GM18511 (cell line): ENCODE measurements around the gene KCNK15.
"Not testable (repeated sequence)": the region's sequence is repeated elsewhere in the genome, so short reads cannot be mapped to it uniquely, and the experiment has no call there.

Experiments
- ATAC-seq: cut with Tn5 transposase; IDR thresholded peaks from one replicate; pipeline ENCODE4 v1.9.1; 2021; ENCODE audit warnings: mild to moderate bottlenecking, moderate library complexity; ENCODE audit not compliant: unreplicated experiment

KCNK15 gene

DNA sequence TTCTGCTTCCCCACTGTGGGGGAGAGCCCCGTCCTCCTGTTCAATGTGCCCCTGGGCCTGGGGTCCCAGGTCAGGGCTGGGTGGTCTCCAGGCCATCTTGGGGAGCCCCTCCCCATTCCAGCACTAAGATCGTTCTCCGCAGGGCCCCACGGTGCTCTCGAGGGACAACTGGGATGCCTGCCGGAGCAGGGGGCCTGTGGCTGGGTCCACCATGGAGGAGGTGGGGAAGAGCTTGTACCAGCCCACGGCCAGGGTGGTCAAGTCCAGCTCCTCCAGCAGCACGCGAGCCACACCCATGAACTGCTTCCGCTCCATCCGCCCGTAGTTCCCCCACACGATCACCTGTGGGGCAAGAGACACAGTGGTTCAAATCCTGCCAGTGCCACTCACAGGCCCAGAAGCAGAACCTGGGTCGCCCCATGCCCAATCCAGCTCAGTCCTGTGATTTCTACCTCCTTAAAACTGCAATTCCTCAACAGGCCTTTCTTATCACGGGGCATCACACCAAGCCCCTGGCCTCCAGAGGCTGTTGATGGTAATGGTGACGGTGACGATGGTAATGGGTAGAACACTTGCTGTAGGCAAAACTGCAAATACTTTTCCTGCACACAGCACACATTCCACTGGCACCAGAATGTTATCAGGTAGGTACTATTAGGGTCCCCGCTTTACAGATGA lies 10.5 kb downstream of the KCNK15 start:
- ATAC-seq: no peak

DNA sequence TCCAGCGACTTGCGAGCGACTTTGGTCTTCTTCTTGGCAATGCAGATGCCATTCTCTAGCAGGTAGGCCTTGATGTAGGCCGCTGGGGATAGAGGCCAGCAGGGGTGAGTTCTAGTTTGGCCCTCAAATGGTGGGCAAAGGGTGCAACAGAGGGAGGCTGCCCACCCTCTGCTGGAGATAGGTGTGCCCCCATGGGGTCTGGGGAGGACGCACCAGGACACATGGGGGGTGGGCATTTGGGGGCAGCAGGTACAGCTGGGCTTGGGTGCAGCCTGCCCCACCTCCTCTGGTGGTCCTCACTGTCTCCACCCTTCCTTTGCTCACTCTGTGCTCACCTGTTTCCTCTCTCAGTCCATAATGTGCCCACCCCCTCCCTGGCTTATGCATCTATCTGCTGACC lies 11.3 kb downstream of the KCNK15 start:
- no peak for ATAC-seq

DNA sequence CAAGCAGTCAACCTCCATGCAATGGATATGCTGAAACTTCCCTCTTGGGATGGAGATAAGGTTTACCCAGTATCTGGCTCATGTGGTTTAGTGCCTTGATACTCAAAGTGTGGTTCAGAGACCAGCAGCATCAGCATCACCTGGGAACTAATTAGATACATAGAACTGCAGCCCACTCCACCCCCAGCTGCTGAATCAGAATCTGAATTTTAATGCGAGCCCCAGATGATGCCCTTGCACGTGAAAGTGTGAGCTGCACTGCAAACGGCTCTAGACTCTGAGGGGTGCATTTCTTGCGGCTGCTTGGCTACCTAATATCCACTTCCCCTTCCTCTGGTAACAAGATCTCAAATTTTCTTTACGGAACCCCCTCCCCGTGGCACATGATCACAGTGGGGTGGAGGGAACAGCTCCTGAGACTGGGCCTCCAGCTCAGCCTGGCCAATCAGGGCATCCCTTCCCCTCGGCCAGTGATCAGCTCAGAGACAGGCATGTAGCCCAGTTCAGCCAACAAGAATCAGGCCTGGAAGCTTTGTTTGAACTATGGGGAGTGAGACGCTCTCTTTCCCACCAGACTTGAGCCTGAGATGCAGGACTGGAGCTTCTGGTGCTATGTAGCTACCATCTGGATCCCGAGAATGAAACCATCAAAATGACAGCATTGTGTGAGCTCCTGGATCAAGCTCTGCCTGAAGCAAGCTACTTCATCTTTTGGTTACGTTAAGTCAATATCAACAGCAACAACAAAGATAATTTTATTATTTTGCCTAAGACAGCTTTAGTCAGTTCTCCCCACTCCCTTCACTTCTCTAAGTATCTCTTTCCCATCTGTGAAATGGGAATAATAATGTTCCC lies 12.8 kb downstream of the KCNK15 start:
- no peak for ATAC-seq

DNA sequence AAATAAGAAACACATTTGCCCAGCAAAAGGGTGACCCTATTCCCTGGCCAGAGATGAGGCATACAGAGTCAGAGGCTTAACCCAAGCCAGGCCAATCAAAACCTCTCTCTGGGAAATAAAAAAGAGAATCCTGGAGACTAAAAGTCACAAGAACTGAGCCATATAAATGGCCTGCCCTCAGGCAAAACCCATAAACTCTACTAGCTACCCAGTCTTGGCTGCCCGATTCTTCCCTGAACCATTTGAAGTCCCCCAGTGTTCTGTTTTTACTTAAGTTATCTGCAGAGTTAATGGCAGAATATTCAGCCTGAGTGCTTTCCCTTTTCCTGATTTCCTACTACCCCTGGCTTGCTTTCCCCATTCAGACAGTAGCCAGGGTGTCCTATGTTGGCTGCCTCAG lies 13.9 kb downstream of the KCNK15 start:
- no peak for ATAC-seq

DNA sequence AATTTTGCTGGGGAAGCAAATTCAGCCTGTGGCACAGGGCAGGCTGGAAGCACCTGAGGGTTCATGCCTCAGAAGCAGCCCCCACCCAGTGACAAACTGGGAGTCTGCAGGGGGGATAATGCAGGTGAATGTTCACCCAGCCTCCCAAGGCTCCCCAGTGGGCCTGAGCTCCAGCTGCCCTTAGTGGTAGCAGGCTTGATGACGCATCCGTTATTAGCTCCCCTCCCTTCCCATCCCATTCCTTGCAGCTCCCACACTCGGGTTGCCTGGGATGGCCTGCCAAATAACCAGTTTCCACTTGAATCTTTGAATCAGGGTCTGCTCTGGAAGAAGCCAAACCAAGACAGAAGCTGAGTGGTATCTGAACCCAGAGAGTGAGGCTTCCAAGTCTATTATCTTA lies 15.8 kb downstream of the KCNK15 start:
- no peak for ATAC-seq

GRCh38 chr20:44762466-44763140 lies 16.9 kb downstream of the KCNK15 start:
- ATAC-seq: no peak

GRCh38 chr20:44763798-44764197 lies 18.1 kb downstream of the KCNK15 start:
- not testable (repeated sequence) for ATAC-seq

GRCh38 chr20:44765091-44765490 lies 19.4 kb downstream of the KCNK15 start:
- no peak for ATAC-seq

DNA sequence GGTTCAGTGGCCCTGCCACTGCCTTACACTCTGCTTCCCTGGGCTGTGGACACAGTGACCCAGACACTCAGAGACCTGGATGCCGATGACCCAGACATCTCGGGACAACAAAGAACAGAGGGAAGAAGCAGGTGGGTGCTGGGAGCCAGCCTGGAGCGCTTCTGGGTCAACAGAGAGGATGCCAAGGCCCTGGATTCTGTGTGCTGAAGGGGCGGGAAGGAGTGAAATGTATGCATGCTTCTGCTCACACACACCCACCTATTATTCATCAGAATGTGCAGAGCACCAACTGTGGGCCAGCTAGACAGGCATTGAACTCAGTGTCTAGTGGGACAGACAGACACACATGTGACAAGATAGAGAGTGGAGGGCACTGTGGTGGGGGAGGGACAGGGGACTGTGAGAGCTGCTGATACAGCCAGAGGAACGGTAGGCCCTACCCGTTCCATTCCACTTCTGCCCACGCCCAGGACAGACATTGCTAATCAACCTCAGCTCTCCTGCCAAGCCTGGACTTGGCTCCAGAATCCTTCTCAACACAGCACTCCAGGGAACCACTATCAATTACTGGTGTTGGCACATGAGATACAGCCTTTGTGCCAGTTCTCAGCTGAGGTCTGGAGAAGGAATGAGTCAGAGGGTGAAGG lies 20.2 kb downstream of the KCNK15 start:
- no peak for ATAC-seq

DNA sequence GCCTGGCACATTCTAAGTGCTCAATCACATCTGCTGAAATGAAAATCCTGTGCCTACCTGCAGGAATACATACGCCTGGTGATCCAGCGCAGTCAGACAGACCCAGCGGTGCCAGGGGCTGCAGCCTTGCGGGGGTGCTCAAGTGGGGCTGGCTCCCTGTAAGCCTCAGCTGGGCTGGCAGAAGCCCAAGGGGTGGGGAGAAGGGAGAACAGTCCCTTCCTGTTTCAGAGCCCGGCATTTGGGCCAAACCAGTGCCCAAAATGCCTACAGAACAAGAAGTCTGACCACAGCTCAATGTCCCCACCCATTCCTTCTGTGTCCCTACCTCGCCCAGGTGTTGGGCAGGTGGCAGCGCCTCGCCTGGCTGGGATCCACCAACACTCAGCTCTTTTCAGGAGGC lies 22.6 kb downstream of the KCNK15 start:
- ATAC-seq: no peak

GRCh38 chr20:44768854-44769480 lies 23.3 kb downstream of the KCNK15 start:
- no peak for ATAC-seq

GRCh38 chr20:44769481-44769863 lies 23.8 kb downstream of the KCNK15 start:
- ATAC-seq: no peak

DNA sequence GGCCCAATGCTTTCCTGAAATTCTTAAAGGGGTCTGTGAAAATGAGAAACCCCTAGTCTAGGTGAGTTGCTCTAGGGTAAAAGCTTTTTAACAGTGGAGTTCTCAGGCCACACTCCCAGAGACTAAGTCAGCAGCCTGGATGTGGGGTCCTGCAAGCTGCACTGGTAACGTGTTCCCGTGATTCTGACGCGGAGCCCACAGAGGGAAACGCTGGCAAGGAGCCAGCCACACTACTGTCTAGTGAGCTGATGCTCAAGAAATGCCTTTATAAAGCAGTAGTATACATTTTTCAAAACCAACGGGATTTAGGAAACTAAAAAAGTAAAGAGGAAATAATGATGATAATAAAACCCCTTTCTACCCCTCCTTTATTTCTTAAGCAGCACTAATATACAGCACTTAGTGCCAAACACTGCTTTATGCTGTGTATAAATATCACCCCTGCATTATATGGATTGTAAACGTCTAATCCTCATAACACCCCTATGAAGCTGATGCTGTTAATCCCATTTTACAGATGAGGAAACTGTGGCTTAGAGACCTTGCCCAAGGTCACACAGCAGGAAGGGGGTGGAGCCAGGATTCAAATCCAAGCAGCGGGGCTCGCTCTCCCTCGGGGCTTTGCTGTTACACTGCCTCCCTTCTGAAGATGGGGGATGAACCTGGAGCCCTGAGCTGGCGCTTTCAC lies 25.0 kb downstream of the KCNK15 start:
- no peak for ATAC-seq

DNA sequence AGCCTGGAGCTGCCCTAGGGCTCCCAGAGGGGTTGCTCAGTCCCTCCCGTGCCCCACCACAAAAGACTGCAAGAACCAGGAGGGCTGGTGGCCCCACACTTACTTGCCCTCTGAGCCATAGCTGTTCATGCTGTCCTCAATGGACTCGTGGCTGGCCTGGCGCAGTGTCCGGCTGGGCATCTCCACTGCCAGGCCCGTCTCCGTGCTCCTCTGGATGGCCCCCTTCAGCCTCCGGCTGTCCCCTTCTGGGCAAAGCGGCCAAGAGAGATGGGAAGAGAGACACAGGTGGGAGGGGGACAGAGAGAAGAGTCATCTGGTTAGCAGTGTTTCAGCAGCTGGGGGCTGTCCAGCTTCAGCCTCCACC lies 25.5 kb downstream of the KCNK15 start:
- ATAC-seq: no peak

- no peak for ATAC-seq
Measured at GRCh38 chr20:44772636-44773035, 27.0 kb downstream of the KCNK15 start.

- ATAC-seq: no peak
Measured at GRCh38 chr20:44773070-44773829, 27.6 kb downstream of the KCNK15 start.

GRCh38 chr20:44776980-44777379 lies 31.3 kb downstream of the KCNK15 start:
- no peak for ATAC-seq

- ATAC-seq: no peak
Measured at GRCh38 chr20:44780226-44780625, 34.6 kb downstream of the KCNK15 start.

DNA sequence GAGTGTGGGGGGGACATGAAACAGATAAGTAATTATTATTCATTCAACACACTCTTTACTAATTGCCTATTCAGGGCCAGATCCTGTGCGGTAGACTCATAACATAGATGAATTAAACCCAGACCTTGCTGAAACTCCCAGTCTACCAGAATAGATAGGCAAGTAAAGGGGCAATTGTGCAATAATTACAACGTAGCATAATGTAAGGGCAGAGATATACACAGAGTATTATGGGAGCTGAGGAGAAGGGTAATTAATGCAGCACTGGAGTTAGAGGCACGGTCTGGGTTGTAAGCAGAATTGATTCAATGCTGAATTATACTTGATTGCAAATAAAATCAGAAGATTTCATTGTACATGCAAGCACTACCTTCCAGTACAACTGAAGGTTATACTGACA lies 35.5 kb downstream of the KCNK15 start:
- ATAC-seq: no peak

- no peak for ATAC-seq
Measured at GRCh38 chr20:44781791-44782190, 36.1 kb downstream of the KCNK15 start.
